Fibroblast of gingiva (primary cell): ENCODE measurements around the gene PML.
A peak's percentile ranks its signal among the peaks of the same experiment; 100 is the strongest.

ENCODE experiments used
- DNase-seq: peaks from one replicate; pipeline ENCODE4 v3.0.0-alpha.2; 2011; ENCODE audit warnings: low read depth

PML gene

DNA sequence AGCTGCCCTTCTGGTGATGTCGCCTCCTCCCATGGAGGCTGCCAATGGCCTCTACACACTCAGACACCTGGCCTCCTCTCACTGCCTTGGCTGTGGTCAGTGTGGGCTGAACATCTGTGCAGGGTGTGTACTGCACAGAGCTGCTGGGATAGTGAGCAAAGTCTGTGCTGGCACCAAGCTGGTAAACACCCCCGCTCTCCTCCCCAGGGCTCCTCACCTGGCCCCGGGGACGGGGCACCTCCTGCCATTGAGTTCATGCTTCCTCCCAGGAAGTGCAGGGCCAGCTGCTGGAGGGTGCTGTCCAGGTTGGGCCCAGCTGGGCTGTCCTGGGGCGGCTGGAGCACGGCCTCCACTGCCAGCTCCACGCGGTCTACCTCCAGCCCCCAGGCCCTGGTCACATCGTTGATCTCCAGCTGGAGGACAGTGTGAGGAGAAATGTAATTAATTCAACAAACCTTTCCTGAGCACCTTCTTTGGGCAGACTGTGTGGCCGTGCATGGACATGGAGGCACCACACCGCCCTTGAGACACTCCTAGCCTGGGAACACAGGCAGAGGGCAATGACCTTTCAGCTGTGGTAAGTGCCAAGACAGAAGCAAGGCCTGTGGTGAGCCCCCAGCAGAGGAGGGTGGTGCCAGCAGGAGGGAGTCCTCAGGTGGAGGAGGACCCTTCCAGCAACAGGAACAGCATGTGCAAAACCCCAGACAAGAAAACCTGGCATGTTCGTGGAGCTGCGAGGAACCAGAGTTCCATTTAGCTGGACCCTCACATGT lies 9.2 kb upstream of the PML start:
- DNase-seq = no peak

DNA sequence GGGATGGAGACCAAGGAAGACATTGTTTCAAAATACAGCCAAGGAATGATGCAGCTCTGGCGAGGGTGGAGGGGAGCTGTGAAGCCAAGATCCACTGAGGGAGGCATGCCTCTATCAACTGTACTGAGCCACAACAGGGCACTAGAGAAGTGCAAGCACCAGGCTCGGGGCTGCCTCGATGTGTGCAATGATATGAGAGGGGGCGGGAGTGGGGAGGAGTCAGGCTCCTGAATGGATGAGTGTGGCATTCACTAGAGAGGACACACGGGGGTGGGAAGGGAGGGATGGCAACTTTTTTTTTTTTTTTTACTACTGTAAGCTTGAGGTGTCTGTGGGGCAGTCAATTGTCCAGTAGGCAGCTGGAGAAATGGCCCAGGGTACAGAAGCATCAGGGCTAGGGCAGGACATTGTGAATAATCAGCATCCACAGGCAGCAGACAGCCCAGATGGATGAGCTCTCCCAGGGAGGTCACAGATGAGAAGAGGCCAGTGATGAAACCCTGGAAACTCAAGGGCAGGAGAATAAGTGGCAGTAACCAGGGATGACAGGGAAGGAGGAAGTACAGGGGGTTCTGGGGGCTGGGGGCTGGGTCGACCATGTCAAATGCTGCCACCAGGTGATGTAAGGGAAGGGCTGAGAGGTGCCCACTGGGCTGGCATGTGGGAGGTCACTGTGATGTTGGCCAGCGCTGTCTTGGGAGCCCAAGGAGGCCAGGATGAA lies 8.3 kb upstream of the PML start:
- no peak for DNase-seq

DNA sequence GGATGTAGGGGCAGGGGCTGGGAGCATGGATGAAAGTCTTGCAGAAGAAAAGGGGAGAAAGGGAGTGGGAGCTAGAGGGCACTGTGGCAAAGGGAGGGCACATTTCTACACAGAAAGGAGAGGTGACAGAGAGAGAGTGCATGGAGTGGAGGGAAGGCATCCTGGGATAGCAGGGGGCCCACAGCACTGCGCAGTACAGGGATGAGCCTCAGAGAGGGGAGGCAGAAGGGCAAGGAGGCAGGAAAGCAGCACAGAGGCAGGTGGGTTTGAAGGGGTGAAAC lies 7.8 kb upstream of the PML start:
- DNase-seq = no peak

DNA sequence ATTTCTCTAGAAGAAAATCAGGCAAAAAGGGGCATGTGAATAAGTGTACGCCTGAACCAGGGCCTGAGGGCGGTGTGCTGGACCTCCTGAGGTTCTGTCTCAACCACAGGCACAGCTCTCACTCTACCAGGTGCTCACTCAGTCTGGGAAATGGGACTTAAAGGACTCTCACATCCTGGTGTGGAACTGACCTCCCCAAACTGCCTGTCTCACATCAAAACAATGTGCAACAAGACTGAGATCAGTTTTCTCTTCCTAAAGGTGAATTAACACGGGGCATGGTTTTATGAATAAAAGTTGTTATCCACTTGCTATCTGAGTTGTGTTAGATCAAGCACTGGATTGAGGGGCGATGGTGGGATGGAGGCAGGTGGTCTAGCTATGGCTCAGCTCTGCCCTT lies 7.3 kb upstream of the PML start:
- no peak for DNase-seq

DNA sequence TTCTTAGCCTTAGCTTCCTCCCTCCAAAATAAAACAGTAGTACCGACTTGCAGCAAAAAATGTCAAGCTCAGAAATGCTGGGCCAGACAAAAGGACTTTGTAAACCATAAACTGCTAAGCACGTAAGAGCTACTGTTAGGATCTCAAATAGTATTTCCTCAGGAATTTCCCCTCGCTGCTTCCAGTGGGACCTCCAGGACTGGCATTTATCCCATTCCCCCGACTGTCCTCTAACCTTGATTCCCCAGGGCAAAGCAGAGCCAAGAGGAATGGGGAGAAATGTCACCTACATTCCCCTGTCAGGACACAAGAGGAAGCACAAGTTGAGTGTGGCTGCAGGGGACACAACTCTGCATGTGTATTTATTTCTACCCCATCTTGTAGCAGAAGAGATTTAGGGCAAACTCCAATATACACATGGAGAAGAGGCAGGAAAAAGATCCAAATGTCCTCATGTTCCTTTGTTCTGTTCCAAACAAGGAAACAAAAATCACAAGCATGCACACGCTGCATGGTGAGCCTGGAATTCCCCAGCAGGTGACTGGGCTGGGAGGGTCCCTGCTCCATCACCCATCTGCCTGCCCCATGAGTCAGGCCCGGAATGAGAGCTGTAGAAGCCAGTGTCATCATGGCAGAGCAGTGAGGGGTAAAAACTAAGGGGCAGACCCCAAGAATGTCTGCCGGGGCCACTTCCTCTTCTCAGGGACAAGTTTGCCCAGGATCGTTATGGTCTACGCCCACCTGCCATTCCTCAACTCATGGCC lies 6.7 kb upstream of the PML start:
- no peak for DNase-seq

DNA sequence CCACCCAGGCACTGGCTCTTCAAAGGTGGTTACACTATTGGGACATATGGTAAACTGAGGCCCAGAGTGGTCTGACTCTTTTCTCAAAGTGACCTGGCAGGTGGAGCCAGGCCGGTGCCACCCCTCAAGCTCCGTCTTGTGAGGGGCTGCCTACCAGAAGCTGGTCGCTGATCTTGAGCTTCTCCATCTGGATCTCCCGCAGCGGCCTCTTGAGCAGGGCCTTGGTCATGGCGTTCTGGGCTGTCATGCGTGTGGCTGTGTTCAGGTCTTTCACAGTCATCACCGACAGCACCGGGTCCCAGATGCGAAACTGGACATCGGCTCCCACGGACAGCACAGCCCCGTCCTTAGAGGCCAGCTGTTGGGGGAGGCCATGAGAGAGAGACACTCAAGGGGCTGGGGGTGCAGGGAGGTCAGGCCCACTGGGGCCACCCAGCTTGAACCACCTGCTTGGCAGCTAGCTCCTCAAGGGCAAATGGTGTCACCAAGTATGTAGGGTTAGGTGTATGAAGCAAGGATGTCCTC lies 6.0 kb upstream of the PML start:
- no peak for DNase-seq

DNA sequence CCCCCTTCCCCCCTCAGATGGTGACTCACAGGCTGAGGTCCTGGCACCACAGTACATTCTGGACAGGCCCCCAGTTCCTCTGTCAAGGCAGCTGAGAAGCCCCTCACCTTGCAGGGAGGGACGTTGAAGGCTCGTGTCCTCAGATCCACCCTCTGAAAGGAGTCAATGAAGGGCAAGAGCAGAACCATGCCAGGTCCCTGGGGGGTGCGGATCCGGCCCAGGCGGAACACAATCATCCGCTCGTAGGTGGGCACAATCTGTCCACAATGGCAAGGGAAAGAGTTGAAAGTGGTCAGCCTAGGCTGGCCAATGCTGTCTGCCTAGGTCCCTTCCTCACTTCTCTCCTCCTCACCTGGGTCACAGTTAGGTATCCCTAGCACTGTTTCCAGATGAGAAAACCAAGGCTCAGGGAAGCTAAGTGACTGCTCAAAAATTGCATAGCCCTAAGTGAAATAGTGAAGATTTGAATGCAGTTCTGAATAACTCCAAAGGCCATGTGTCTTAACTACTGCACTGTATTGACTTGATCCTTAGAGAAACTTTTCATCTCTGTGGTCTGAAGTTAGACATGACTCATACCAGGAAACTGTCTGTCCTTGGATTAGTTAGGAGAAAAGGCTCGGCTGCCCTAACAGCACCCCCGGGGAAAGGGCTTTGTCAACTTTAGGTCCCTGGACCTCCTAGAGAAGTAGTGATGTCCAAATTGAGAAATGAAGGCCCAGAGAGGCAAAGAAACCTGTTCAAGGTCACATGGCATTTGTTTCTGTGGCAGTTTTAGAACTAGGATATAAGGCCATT lies 5.3 kb upstream of the PML start:
- DNase-seq = peak; percentile 55

DNA sequence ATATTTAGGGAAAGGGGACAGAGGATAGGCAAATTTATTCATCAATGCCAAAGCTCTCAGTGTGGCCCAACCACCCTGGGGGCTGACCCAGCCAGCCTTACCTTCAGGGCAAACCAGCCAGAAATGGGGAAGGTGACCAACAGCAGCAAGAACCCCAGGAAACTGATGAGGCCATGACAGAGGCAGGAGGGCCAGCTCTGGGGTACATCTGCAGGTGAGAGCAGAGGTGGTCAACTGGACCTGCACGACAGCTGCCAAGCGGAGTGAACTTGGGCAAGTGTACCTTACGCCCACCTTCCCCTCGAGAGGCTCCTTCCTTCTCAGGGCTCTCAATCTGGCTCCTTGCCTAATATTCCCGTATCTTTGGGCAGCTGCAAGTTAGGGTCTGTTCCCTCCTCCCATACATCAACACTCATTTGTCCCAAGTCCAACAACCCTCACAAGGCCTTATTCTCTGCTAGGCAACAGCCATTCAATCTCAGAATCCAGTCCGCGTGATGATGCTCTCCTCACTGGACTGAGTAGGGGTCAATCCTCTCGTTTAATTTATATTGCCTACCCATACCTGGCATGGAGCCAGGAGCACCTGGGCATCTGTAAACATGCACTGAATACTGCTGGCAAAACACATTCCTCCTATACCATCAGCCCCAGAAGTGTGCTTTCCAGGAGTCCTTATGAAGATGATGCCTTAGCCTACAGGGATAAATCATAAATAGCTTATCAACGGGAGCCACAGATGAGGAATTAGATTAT lies 4.1 kb upstream of the PML start:
- DNase-seq = no peak

DNA sequence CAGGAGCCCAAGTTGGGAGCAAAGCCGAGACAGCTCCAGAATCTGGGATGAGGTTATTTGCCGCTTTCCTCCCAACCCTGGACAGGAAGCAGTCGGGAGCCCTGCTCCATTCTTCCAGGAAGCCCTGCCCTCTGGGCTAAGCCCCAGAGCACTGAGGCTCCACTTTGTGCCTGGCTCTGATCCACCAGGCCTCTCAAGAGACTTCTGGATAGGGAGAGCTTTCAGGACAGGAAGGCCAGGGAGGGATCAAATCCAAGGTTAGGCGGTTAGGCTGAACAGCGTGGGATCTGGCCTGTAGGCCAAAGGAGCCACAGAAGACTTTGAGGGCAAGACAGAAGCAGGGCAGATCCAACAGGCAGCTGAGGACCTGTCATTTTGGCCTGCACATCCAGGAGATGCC lies 3.3 kb upstream of the PML start:
- DNase-seq = peak; percentile 83

DNA sequence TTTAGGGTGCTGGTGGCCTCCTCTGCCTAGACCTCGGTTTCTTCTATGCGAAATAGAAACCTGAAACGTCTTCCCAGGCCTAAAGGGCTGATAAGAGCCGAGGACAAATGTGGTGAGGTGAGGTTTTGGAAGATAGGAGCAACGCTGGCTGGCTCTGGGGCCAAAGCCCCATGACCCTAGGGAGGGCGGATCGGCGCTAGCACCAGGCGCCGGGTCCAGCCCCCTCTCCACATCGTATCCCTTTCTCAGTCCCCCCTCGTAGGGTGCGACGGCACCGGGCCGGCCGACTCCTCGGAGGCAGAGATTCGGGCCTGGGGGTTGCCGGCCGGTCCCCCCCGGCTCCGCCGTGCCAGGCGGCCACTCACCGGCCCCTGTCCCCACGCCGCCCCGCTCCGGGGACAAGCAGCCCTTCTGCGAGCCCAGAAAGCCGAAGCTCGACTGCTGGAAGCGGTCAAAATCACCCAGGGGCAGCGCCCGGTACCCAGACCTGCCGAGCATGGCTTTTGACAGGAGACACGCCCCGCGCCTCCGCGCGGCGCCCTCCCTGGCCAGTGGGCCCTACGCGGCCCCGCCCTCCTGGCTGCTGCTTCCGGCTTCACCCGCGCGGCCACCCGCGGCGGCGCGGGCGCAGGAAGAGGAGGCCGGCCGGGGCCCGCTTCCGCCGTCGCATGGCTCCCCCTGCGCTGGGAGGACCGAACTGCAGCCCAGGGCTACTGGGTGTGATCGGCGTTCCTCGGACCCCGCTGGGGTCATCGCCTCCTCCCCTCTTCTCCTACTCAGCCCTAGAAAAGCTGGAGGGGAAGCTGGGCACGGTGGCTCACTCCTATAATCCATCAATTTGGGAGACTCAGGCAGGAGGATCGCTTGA lies 2.6 kb upstream of the PML start, which contains the start of gene STOML1:
Gene STOML1, minus strand, starts transcription at position 570 of the 868 bp plus-strand sequence. Its CDS starts 72 bp downstream, at position 498.
- peak; percentile 96 for DNase-seq

DNA sequence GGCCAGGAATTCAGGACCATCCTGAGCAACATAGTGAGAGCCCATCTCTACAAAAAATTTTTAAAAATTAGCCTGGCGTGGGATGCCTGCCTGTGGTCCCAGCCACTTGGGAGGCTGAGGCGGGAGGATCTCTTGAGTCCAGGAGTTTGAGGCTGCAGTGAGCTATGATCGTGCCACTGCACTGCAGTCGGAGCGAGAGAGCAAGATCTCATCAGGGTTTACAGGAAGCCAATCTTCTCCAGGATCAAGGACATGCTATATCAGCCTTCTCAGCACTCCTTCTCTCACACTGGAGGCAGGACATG lies 2.0 kb upstream of the PML start:
- no peak for DNase-seq

DNA sequence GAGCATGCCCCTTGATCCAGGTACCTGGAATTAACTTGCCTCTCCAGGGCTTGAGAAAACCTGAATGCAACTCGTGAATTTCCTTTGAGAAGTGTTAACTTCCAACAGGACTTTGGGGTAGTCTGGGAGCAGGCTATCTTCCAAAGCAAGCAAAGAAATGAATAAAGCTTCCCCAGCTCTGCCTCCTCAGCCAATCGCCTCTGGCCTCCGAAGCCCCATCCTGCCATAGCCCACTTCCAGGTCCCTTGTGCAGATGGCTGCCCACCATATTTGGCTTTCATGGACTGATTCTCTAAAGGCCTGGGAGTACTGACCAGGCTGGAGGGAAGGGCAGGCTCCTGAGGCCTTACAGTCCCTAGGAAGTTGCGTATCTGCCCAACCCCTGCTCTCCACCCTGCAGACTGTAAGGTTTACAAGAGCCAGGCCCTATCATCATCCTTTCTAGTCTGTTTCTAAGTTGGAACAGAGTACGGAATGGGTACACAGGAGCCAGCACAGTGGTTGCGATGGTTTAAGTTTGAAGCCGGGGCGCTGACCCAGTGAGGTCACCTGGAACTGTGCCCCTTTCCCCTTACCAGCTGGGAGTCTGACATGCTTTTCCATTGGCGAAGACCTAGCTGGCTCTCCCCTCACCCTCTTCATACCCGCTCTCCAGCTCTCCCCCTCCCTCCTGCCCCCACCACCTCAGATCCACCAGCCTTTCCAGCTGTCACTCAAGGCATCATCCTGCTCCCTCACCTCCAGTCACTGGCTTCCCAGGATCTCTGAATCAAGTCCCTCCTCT lies 1.1 kb upstream of the PML start:
- no peak for DNase-seq

DNA sequence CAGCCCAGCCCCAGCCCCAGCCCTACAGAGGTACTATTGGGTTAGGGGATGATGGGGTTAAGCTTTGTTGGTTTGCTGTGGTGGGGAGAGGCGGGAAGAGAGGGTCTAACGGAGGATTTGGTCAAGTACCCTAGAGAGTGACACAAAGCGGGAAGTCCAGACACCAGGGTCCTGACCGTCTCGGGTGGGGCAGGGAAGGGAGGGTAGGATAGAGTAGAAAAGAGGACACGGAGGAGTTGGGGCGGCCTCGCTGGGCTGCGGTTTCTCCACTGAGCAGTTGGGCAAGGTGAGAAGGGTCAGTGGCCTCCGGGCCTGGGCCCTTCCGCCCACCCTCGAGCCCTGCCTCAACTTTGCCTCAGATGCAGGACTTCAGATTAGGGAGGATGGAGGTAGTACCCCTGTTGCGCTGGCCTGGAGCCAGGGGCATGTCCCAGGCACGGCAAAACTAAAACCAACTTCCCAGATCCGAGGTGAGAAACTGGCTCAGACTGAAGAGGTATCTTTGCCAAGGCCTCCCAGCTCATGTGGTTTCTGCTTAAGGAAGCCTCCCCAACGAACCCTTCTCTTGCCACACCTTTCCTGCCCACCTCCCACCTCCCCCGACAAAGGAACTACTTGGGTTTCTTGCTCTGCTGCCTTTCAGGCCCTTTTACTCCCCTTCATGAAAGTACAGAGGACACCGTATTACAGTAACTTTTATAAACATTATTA lies 551 bp downstream of the PML start:
- DNase-seq = no peak

DNA sequence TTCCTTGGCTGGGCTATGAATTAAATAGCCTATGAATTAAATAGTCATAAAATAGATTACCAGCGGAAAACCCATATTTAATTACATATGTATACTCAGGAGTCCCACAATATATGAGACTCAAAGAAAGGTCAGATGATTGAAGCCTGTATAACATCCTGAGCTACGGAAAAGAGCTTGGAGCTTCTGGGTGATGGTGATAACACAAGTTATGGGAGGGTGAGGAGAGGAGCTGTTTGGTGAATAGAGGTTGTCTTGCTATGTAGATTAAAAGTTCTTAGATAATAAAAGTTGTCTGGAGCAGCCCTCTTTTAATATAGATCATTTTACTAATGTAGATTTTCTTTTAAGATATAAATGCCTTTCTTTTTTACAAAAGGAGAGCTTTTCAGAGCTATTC lies 1.8 kb downstream of the PML start:
- no peak for DNase-seq

DNA sequence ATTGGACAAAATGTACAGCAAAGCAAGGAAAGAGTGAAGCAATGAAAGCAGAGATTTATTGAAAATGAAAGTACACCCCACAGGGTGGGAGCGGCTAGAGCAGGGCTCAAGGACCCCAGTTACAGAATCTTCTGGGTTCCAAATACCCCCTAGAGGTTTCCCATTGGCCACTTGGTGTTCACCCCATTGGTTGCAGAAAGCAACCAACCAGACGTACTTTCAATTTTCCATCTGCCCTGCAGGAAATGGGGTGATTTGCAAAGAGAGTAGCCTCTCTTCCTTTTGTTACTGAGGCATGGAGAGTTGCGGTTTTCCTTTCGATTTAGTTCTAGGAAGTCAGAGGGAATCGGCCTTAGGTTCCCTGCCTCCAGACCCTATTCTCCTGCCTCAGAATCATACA lies 2.4 kb downstream of the PML start:
- peak; percentile 71 for DNase-seq

DNA sequence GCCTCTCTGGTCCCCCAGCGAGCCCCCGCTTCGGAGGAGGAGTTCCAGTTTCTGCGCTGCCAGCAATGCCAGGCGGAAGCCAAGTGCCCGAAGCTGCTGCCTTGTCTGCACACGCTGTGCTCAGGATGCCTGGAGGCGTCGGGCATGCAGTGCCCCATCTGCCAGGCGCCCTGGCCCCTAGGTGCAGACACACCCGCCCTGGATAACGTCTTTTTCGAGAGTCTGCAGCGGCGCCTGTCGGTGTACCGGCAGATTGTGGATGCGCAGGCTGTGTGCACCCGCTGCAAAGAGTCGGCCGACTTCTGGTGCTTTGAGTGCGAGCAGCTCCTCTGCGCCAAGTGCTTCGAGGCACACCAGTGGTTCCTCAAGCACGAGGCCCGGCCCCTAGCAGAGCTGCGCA lies 3.5 kb downstream of the PML start:
- DNase-seq = no peak

DNA sequence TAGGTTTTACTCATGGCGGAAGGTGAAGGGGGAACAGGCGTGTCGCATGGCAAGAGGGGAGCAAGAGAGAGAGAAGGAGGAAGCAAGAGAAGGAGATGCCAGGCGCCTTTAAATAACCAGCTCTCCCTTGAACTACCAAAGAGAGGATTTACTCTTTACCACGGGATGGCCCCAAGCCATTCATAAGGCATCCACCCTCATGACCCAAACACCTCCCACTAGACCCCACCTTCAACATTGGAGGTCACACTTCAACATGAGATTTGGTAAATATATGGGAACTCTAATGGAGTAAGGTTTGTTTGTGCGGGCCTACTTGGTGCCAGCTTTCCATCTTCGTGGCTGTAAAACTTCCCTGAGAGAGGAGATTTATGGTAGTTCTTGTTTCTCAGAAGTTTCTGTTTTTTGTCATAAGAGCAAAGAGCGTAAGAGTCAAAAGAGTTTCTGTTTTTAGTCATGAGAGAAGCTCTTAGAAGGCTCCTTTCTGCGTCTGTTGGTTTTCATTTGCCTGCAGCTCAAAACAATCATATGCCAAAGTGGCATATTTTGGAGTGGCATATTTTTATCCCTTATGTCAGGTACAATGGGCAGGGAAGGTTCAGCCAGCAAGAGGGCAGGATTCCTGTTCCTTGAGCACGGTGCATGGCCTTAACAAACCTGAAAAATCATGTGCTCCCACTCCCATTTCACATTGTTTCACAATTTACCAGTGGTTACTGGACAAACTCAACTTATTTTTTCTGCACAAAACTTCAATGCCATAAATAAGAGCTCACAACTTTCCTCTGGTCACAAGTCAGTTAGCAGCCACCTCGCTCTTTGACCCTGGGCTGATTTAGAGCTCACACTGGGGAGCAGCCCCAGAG lies 12.5 kb downstream of the PML start:
- no peak for DNase-seq

DNA sequence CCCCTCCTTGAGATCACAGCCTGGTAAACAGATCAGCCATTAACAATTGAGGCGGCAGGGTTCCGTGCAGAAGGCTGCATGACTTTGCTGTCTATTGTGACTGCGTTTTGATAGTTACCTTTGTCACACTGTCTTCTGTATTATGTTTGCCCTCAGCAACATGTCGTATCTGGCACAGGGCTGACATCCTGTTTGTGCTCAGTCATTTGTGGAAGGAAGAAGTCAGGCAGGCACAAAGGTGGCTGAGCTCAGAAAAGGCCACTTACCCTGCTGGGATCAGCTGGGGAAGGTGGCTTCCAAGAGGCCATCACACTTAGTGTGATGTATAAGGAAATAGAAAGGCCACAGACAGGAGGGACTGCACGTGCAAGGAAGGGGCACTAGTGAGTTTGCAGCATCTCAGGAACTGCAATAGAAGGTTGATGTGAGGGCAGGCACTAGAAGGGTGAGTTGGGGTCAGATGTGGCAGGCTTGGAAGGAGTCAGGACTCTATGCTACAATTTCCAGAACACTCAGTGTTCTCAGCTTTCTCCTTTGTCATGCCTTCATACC lies 13.4 kb downstream of the PML start:
- no peak for DNase-seq
